HG02678 (cell line): ENCODE results near the gene TPX2.
A peak's percentile ranks its signal among the peaks of the same experiment; 100 is the strongest.
"Not testable (repeated sequence)": the region's sequence is repeated elsewhere in the genome, so short reads cannot be mapped to it uniquely, and the experiment has no call there.

ENCODE experiments used
- ATAC-seq: cut with Tn5 transposase; IDR thresholded peaks from one replicate; pipeline ENCODE4 v1.9.1; 2021; ENCODE audit warnings: mild to moderate bottlenecking, moderate library complexity; ENCODE audit not compliant: unreplicated experiment

TPX2 gene

GRCh38 chr20:31718952-31719643 is 20.0 kb upstream of the TPX2 start:
- no peak for ATAC-seq

GRCh38 chr20:31719644-31720485 is 19.2 kb upstream of the TPX2 start:
- no peak for ATAC-seq

- ATAC-seq, result no peak
These were observed 18.3 kb upstream of the TPX2 start for GRCh38 chr20:31720486-31721407.

GRCh38 chr20:31721408-31722256 is 17.5 kb upstream of the TPX2 start:
- ATAC-seq, result no peak

GRCh38 chr20:31722257-31723068 is 16.6 kb upstream of the TPX2 start, which contains the start of gene BCL2L1:
Gene BCL2L1 (minus strand): TSS chr20:31722868. CDS start chr20:31722218, 650 bp downstream.
- peak; percentile 17 for ATAC-seq

GRCh38 chr20:31723069-31723318 is 16.1 kb upstream of the TPX2 start:
- no peak for ATAC-seq

- peak; percentile 85 for ATAC-seq
These were observed 15.6 kb upstream of the TPX2 start for GRCh38 chr20:31723319-31724078.

GRCh38 chr20:31731321-31731717 is 7.8 kb upstream of the TPX2 start:
- ATAC-seq, result no peak

- ATAC-seq, result peak; percentile 14
These were observed 474 bp downstream of the TPX2 start for GRCh38 chr20:31739550-31739977.

- no peak for ATAC-seq
These were observed 1.1 kb downstream of the TPX2 start for GRCh38 chr20:31740208-31740607.

- ATAC-seq, result no peak
These were observed 1.7 kb downstream of the TPX2 start for GRCh38 chr20:31740656-31741323.

GRCh38 chr20:31746068-31746878 is 7.2 kb downstream of the TPX2 start:
- ATAC-seq, result no peak

- not testable (repeated sequence) for ATAC-seq
These were observed 7.9 kb downstream of the TPX2 start for GRCh38 chr20:31747028-31747427.

- no peak for ATAC-seq
These were observed 8.6 kb downstream of the TPX2 start for GRCh38 chr20:31747640-31748039.

GRCh38 chr20:31749223-31749622 is 10.1 kb downstream of the TPX2 start:
- no peak for ATAC-seq

GRCh38 chr20:31751126-31751525 is 12.0 kb downstream of the TPX2 start:
- ATAC-seq, result no peak

- no peak for ATAC-seq
These were observed 18.2 kb downstream of the TPX2 start for GRCh38 chr20:31757254-31757653.
